Fibroblast of lung (primary cell): ENCODE results near the gene PARP6. TPM values are rescaled to one million over a fixed set of nuclear protein-coding genes. Genes with fewer than 3 reads are reported as not detected.

Experiments
- DNase-seq, 2 donors: peaks; one replicate each; pipeline versions ENCODE4 v3.0.0 to v3.0.0-alpha.2; 2010; ENCODE audit warnings: low read depth in 2 of 2
- H2AFZ ChIP-seq: 2 replicates; pipeline ENCODE4 v1.5.1; 2012; ENCODE audit warnings: low read length, control low read depth, inconsistent platforms
- H3K27ac ChIP-seq: 2 replicates; pipeline ENCODE4 v1.5.1; 2011; ENCODE audit warnings: low read length, control low read depth; ENCODE audit not compliant: insufficient read depth
- H3K27me3 ChIP-seq: 2 replicates; pipeline ENCODE4 v1.5.1; 2011; ENCODE audit warnings: mild to moderate bottlenecking, low read length; ENCODE audit not compliant: control insufficient read depth, insufficient read depth
- H3K36me3 ChIP-seq: 2 replicates; pipeline ENCODE4 v1.5.1; 2011; ENCODE audit warnings: low read length; ENCODE audit not compliant: control insufficient read depth, insufficient read depth
- H3K4me1 ChIP-seq: 2 replicates; pipeline ENCODE4 v1.5.1; 2011; ENCODE audit warnings: low read length; ENCODE audit not compliant: control insufficient read depth, insufficient read depth; ENCODE audit errors: extremely low read depth
- H3K4me2 ChIP-seq: 2 replicates; pipeline ENCODE4 v1.5.1; 2011; ENCODE audit warnings: low read length, control low read depth; ENCODE audit not compliant: insufficient read depth; ENCODE audit errors: extremely low read depth
- H3K4me3 ChIP-seq, 4 experiments: fragments of 200-600 bp in 1 of 4; sonication (generic) in 1 of 4; replicated peaks in 1 of 4; 2 replicates each; pipeline ENCODE4 v1.5.1; 2011 to 2016; ENCODE audit warnings: low read length in 4 of 4, low read depth in 3 of 4, mild to moderate bottlenecking in 3 of 4, control low read depth in 2 of 4, inconsistent platforms in 1 of 4, mixed read lengths in 1 of 4; ENCODE audit not compliant: insufficient read depth in 1 of 4; ENCODE audit errors: control extremely low read depth in 1 of 4
- H3K79me2 ChIP-seq: 2 replicates; pipeline ENCODE4 v1.5.1; 2012; ENCODE audit warnings: mild to moderate bottlenecking, low read length, inconsistent platforms; ENCODE audit not compliant: control insufficient read depth, insufficient read depth
- H3K9ac ChIP-seq: 2 replicates; pipeline ENCODE4 v1.5.1; 2011; ENCODE audit warnings: mild to moderate bottlenecking, low read length, control low read depth; ENCODE audit not compliant: insufficient read depth
- H3K9me3 ChIP-seq: 2 replicates; pipeline ENCODE4 v1.5.1; 2012; ENCODE audit warnings: low read depth, low read length; ENCODE audit not compliant: control insufficient read depth, insufficient read depth
- H4K20me1 ChIP-seq: 2 replicates; pipeline ENCODE4 v1.5.1; 2011; ENCODE audit warnings: low read length; ENCODE audit not compliant: control insufficient read depth, insufficient read depth; ENCODE audit errors: extremely low read depth
- CTCF ChIP-seq, 2 donors: IDR thresholded peaks in 1 of 2; conservative IDR thresholded peaks in 1 of 2; 1 replicate in 1 of 2; 2 replicates in 1 of 2; pipeline ENCODE4 v1.5.1; 2011 to 2012; ENCODE audit warnings: low read length in 2 of 2, control low read depth in 1 of 2, inconsistent platforms in 1 of 2, low read depth in 1 of 2, mild to moderate bottlenecking in 1 of 2
- EZH2 ChIP-seq: IDR thresholded peaks from 2 replicates; pipeline ENCODE4 v1.5.1; 2012; ENCODE audit warnings: low read length, control low read depth, mild to moderate bottlenecking; ENCODE audit errors: missing control alignments
- polyA plus RNA-seq, 2 donors: library from polyadenylated mRNA; depleted of rRNA in 1 of 2; stranded (reverse) in 1 of 2; unstranded in 1 of 2; fragments of >200 nt; gene quantifications; 2 replicates each; pipeline ENCODE4 v1.2.1, GENCODE V29; 2011 to 2012; ENCODE audit warnings: missing spikeins in 1 of 2
- total RNA-seq: library from RNA; depleted of rRNA; stranded (reverse); fragments of >200 nt; gene quantifications from 2 replicates; pipeline ENCODE4 v1.2.1, GENCODE V29; 2014

Gene PARP6
- total and polyA plus RNA-seq, 2 donors (not counting 1 experiment from before 2014, with no cell fraction given): 27.4 to 37.7 TPM

- Histone ChIP-seq H3K27ac (peak overlapping the region; percentile 90), H3K4me3 (peak overlapping the region; percentile 80 to 95 (median 86)), H3K9me3 (no peaks in the 10 kb centered on the region), H4K20me1 (peaks cover 3% of the 10 kb centered on the region), H3K4me1 (peaks cover 14% of the 10 kb centered on the region), H3K27me3 (no peaks in the 10 kb centered on the region), H3K9ac (peak overlapping the region; percentile 89), H2AFZ (peak overlapping the region; percentile 51), H3K36me3 (no peaks in the 10 kb centered on the region), H3K79me2 (peaks cover 47% of the 10 kb centered on the region), H3K4me2 (peak overlapping the region; percentile 99)
- DNase-seq: peak; percentile 82 to 88
- TF ChIP-seq EZH2 (no peak), CTCF (conservative IDR thresholded peaks at IDR 0.05 in 1 of 2, IDR thresholded peaks at IDR 0.05 in 1 of 2; ENCODE audit: low read depth in 1 of 2, low read length in 2 of 2) (no peak)
Measured at GRCh38 chr15:72231833-72232478, 40.4 kb downstream of the PARP6 start.

GRCh38 chr15:72231066-72231832, 41.1 kb downstream of the PARP6 start, which contains the start of gene PKM:
TSS of gene PKM (minus strand) at chr15:72231190. CDS start at chr15:72219097, 12,093 bp downstream.
- H3K36me3 ChIP-seq: no peaks in the 10 kb centered on the region
- H3K4me1 ChIP-seq: peaks cover 9% of the 10 kb centered on the region
- H3K79me2 ChIP-seq: peaks cover 48% of the 10 kb centered on the region
- H3K9me3 ChIP-seq: no peaks in the 10 kb centered on the region
- H2AFZ ChIP-seq: peak within 1 kb of the TSS; percentile 51
- no peak for TF ChIP-seq CTCF (conservative IDR thresholded peaks at IDR 0.05 in 1 of 2, IDR thresholded peaks at IDR 0.05 in 1 of 2; ENCODE audit: low read depth in 1 of 2, low read length in 2 of 2)
- TF ChIP-seq EZH2: no peak
- DNase-seq: peak; percentile 97 to 99
- peak within 1 kb of the TSS; percentile 99 for H3K4me2 ChIP-seq
- peaks cover 3% of the 10 kb centered on the region for H4K20me1 ChIP-seq
- peak within 1 kb of the TSS; percentile 89 for H3K9ac ChIP-seq
- H3K27ac ChIP-seq: peak within 1 kb of the TSS; percentile 90
- H3K4me3 ChIP-seq: peak within 1 kb of the TSS; percentile 84 to 95 (median 86)
- no peaks in the 10 kb centered on the region for H3K27me3 ChIP-seq
